ENCODE results near the gene POLR2A. TPM values are rescaled to one million over a fixed set of nuclear protein-coding genes. Genes with fewer than 3 reads are reported as not detected.
A peak's percentile ranks its signal among the peaks of the same experiment; 100 is the strongest.
"Not testable (repeated sequence)": the region's sequence is repeated elsewhere in the genome, so short reads cannot be mapped to it uniquely, and the experiment has no call there.

Gene POLR2A
- total RNA-seq, 3 donors from 2014 or later, result 64.2 to 174 (median 88.7) TPM

DNA sequence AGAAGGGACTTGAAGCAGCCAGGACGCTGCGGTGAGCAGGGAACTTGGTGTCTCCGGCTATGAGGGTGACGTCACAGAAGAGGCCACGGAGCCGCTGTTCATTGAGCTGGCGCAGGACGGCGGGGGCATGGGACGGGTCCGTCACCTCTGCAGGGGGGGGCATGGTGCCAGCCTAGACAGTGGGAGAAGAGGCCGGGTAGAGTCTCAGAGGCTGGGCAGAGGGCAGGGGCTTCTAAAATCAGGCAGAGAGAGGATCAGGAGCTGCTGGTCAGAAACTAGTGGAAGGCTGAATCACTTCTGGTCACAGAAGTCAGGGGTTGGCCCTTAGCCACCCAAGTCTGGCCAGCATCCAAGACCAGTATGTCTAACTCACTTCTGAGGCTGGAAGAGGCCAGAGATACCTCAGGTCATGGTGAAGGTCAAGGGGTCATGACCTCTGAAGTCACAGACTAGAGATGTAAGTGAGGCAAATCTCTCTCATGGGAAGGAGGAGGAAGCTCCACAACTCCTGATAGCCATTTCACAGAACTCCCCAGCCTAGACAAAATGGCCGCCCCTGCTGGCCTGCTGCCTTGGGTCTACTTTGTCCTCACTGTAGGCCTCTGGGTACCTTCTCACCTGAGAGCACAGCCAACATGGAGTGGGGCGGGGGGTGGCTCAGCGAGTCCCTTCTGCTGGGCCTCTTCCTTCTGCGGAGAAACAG, 17.4 kb upstream of the POLR2A start:
- H3K27ac ChIP-seq, result peak overlapping the region; percentile 67 to 89
- H3K36me3 ChIP-seq, result no peaks in the 10 kb centered on the region
- no peaks in the 10 kb centered on the region for H3K27me3 ChIP-seq
- DNase-seq (ENCODE audit: low spot score in 2 of 2), result no peak
- no peaks in the 10 kb centered on the region for H3K9me3 ChIP-seq
- intact Hi-C loops (cut with DNase I; ENCODE audit: low total_unique reads), result loop anchor here (1.0 kb wide), 1 partner anchor 27 kb away; no protein-coding TSS in a partner anchor
- TF ChIP-seq POLR2AphosphoS5 (IDR thresholded peaks at IDR 0.05) (peak in 2 of 3 donors; percentile 34 to 42), POLR2A (IDR thresholded peaks at IDR 0.05) (no peak)
- no peaks in the 10 kb centered on the region for H3K4me1 ChIP-seq
- peak overlapping the region in 1 of 3 donors; percentile 20 for H3K4me3 ChIP-seq

DNA sequence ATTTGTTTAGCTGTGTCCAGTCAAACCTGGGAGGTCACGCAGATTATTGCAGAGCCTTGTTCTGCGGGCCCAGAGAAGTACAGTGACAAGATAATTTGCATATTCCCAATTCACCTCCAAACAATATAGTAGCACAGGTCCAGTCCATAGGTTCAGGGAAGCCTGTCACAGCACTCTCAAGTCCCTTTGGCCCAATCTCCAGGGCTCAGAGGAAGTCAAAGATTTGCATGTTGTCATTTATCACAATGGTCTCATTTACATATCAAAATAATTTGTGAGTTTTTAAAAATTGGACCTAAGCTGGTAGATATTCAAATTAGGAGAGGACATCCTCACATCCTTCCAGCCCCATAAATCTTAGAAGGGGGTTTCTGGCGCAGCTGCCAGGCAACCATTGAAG, 16.7 kb upstream of the POLR2A start:
- H3K27me3 ChIP-seq, result no peaks in the 10 kb centered on the region
- intact Hi-C loops (cut with DNase I; ENCODE audit: low total_unique reads), result loop anchor here (1.0 kb wide), 1 partner anchor 26 kb away; no protein-coding TSS in a partner anchor
- TF ChIP-seq, protein P1, sequence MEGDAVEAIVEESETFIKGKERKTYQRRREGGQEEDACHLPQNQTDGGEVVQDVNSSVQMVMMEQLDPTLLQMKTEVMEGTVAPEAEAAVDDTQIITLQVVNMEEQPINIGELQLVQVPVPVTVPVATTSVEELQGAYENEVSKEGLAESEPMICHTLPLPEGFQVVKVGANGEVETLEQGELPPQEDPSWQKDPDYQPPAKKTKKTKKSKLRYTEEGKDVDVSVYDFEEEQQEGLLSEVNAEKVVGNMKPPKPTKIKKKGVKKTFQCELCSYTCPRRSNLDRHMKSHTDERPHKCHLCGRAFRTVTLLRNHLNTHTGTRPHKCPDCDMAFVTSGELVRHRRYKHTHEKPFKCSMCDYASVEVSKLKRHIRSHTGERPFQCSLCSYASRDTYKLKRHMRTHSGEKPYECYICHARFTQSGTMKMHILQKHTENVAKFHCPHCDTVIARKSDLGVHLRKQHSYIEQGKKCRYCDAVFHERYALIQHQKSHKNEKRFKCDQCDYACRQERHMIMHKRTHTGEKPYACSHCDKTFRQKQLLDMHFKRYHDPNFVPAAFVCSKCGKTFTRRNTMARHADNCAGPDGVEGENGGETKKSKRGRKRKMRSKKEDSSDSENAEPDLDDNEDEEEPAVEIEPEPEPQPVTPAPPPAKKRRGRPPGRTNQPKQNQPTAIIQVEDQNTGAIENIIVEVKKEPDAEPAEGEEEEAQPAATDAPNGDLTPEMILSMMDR (IDR thresholded peaks at IDR 0.05), result no peak
- TF ChIP-seq POLR2AphosphoS5 (IDR thresholded peaks at IDR 0.05), result no peak
- no peak for TF ChIP-seq POLR2A (IDR thresholded peaks at IDR 0.05)
- peak overlapping the region; percentile 67 to 89 for H3K27ac ChIP-seq
- H3K4me3 ChIP-seq, result no peak overlapping the region
- no peaks in the 10 kb centered on the region for H3K9me3 ChIP-seq
- H3K36me3 ChIP-seq, result no peaks in the 10 kb centered on the region
- H3K4me1 ChIP-seq, result no peaks in the 10 kb centered on the region
- no peak for DNase-seq (ENCODE audit: low spot score in 2 of 2)

DNA sequence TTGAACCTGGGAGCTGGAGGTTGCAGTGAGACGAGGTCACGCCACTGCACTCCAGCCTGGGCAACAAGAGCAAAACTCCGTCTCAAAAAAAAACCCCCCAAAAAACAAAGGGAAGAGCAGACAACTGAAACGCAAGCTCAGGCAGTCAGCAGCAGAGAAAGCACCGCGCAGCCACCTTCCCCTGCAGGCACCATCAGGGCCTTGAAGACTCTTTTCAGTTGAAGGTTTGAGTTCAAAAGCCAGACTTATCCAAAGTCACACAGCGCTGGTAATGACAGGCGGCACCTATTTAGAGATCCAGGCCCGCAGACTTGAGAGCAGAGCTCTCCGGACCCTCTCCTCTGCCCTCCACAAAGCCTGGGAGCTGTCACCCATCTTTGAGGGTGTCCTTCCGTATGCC, 15.9 kb upstream of the POLR2A start:
- Histone ChIP-seq H3K9me3 (no peaks in the 10 kb centered on the region), H3K4me1 (no peaks in the 10 kb centered on the region), H3K27me3 (no peaks in the 10 kb centered on the region), H3K27ac (peak overlapping the region in 1 of 2 donors; percentile 4), H3K36me3 (no peaks in the 10 kb centered on the region), H3K4me3 (no peak overlapping the region)
- DNase-seq (ENCODE audit: low spot score in 2 of 2), result no peak
- TF ChIP-seq POLR2AphosphoS5 (IDR thresholded peaks at IDR 0.05) (no peak), POLR2A (IDR thresholded peaks at IDR 0.05) (no peak)
- TF ChIP-seq, protein P1 (IDR thresholded peaks at IDR 0.05), result no peak
- intact Hi-C loops (cut with DNase I; ENCODE audit: low total_unique reads), result no loop called here

DNA sequence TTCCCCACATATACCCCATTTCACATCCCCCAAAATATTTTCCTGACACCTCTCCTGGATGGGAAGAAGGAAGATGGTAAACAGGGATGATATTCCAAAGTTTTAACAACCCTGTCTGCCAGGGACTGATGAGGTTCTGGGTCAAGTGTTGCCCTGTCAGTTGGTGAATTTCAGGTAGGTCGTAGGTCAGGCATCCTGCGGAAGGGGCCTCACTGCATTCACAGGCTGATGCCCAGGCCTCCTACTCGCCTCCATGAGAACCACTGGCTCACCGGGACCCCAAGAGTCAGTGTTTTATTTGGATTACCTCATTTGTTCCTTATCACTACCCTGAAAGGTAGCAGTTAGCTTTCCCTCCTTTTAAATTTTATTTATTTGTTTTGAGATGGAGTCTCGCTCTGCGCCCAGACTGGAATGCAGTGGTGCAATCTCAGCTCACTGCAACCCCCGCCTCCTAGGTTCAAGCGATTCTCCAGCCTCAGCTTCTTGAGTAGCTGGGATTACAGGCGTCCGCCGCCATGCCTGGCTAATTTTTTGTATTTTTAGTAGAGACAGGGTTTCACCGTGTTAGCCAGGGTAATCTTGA, 15.3 kb upstream of the POLR2A start:
- no peaks in the 10 kb centered on the region for H3K4me1 ChIP-seq
- no peaks in the 10 kb centered on the region for H3K27me3 ChIP-seq
- H3K4me3 ChIP-seq, result no peak overlapping the region
- intact Hi-C loops (cut with DNase I; ENCODE audit: low total_unique reads), result no loop called here
- H3K36me3 ChIP-seq, result no peaks in the 10 kb centered on the region
- no peaks in the 10 kb centered on the region for H3K9me3 ChIP-seq
- no peak for DNase-seq (ENCODE audit: low spot score in 2 of 2)
- H3K27ac ChIP-seq, result peak overlapping the region; percentile 4 to 10
- TF ChIP-seq POLR2AphosphoS5 (IDR thresholded peaks at IDR 0.05) (no peak), POLR2A (IDR thresholded peaks at IDR 0.05) (no peak)
- TF ChIP-seq, protein P1 (IDR thresholded peaks at IDR 0.05), result no peak

DNA sequence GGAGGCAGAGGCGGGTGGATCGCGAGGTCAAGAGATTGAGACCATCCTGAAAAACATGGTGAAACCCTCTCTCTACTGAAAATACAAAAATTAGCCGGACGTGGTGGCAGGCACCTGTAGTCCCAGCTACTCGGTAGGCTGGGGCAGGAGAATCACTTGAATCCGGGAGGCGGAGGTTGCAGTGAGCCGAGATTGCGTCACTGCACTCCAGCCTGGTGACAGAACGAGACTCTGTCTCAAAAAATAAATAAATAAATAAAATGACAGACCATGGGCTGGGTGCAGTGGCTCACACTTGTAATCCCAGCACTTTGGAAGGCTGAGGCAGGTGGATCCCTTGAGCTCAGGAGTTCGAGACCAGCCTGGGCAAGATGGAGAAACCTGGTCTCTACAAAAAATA, 14.3 kb upstream of the POLR2A start:
- H3K27me3 ChIP-seq; H3K4me3 ChIP-seq; intact Hi-C loops (cut with DNase I; ENCODE audit: low total_unique reads); H3K27ac ChIP-seq; H3K4me1 ChIP-seq; H3K9me3 ChIP-seq; DNase-seq (ENCODE audit: low spot score in 2 of 2); H3K36me3 ChIP-seq: not testable (repeated sequence)

DNA sequence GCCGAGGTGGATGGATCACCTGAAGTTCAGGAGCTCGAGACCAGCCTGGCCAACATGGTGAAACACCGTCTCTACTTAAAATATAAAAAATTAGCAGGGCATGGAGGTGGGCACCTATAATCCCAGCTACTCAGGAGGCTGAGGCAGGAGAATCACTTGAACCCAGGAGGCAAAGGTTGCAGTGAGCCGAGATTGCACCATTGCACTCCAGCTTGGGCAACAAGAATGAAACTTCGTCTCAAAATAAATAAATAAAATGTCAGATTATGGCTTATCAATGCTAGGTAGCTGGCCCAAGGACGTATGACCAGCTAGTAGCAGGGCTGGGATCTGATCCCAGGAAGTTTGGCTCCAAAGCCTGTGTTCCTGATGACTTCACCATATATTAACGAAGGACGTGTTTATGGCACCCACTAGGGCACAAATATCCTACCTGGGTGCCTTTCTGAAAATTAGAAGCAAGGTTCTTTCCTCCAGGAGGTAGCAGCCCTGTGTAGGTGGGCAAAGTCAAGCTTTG, 13.7 kb upstream of the POLR2A start:
- H3K4me1 ChIP-seq; DNase-seq (ENCODE audit: low spot score in 2 of 2); intact Hi-C loops (cut with DNase I; ENCODE audit: low total_unique reads); H3K9me3 ChIP-seq; H3K4me3 ChIP-seq; H3K27me3 ChIP-seq; H3K36me3 ChIP-seq; H3K27ac ChIP-seq: not testable (repeated sequence)

Data from breast epithelium (tissue), 4 donors.